IPS-18c (cell line): ENCODE measurements around the gene TBC1D22A.

Experiments
- H3K4me3 ChIP-seq: 2 replicates; pipeline ENCODE4 v1.7.0; 2013; ENCODE audit warnings: low read depth, mild to moderate bottlenecking, low read length, moderate library complexity; ENCODE audit not compliant: insufficient read depth
- H3K9me3 ChIP-seq: one replicate; pipeline ENCODE4 v1.6.1; 2013; ENCODE audit warnings: mild to moderate bottlenecking, low read length, moderate library complexity; ENCODE audit not compliant: control insufficient read depth, insufficient read depth

The TBC1D22A gene

GRCh38 chr22:47064016-47064415, 301.6 kb downstream of the TBC1D22A start:
- H3K9me3 ChIP-seq, result peaks cover 2% of the 10 kb centered on the region

GRCh38 chr22:47064416-47064815, 302.0 kb downstream of the TBC1D22A start:
- no peak overlapping the region for H3K4me3 ChIP-seq
- H3K9me3 ChIP-seq, result peaks cover 2% of the 10 kb centered on the region

More at GRCh38 chr22:47064016-47064415, 301.6 kb downstream of the TBC1D22A start:
- no peak overlapping the region for H3K4me3 ChIP-seq

DNA sequence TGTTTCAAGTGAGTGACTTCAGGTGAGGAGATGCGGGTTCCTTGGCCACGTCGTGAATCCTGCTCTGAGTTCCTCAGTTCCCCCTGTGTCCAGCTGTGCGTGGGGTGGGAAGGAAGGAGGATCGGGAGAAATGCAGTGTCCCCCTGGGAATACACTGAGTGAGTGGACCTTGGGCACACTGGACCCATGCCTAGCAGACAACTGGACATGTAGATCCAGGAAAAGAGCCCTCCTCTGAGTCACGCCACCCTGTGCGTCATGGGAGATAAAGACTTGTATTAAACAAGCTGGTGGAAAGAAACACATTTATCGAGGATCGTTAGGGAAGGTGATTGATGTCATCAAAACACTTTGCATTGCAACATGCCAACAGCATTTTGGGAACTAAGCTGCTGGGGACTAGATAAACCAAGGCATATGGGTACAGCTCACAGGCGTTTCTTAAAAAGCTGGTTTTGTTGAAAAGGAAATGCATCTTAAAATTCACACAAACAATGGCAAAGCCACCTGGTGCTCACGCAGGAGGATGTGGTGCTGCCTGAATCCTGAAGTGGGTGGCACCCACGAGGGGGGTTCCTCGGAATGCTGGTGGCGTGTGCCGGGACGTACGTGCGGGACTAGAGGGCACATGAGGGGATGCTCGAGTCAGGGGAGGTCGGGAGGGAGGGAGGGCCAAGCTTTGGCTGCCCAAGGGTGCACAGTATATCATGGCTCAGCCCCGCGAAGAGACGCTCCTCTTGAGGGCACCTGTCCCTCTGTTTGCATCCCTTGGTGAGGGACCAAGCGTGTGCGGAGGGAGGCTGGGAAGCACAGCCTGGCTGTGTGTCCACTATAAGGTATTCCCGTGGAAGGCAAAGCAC, 303.5 kb downstream of the TBC1D22A start:
- Histone ChIP-seq H3K4me3 (no peak overlapping the region), H3K9me3 (peaks cover 2% of the 10 kb centered on the region)

DNA sequence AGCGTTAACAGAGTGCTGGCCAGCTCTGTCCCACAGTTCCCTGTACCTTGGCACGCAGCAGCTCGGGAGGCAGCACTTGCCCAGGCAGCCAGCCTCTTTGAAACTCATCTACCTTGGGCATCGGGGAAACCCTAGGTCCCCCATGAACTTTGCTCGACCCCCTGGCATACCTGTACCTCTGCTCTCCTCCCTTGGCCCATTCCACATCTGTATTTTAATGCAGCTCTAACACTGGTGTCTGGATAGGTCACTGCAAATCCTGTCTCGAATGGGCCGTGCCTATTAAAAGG, 304.1 kb downstream of the TBC1D22A start:
- peaks cover 2% of the 10 kb centered on the region for H3K9me3 ChIP-seq
- no peak overlapping the region for H3K4me3 ChIP-seq

DNA sequence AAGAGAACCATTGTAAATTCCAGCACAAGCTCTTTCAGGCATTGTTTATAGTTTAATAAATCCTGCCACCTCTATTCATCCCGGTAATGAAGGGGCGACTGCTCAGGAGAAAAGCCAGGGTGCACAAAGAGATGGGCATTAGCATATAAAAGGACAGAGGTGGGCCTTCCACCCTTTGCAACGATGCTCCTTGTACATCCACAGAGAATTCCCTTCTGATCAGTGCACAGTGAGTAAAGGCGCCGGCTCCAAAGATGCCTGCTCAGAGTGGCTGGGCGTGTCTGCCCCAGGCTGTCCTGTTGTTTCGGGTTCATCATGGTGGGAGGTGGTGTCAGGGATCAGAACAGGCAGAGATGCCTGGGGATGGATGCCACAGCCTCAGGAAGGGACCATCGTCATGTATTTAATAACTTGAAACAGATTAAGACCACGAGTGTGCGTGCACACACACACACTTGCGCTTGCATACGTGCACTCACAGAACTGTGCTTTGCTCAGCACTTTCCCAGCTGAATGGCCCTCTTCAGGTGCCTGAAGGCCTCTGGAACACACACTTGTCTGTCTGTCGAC, 305.0 kb downstream of the TBC1D22A start:
- H3K4me3 ChIP-seq, result no peak overlapping the region
- peaks cover 2% of the 10 kb centered on the region for H3K9me3 ChIP-seq

DNA sequence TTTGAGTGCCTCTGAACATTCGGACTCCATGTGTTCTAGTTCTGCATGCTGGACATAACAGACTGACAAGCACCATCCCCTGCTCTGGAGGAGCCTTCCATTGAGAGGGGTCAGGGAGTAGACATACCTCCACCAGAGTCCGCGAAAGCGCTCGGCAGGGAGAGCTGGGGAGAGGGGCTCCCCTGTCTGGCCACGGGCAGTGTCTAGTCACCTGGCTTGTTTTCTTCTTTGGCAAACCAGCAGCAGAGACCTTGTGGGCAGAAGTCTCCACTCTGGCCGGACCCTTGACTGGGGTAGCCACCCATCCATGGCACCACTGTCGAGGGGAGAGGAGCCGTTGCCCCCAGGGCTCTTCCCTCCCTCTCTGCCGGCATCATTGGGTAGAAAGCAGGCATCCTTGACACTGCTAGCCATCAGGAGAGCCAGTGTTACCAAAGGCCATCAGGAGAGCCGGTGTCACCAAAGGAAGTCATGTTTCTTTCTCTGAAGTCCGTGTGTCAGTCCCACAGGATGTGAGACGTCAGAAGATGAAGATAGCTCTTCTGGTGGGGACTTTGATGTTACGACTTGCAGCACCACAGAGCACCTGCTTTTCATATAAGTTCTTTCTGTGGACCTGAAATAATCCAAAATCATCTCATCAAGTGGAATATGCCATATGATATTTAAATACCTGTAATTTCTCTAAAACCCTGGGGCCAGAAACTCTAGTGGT, 305.6 kb downstream of the TBC1D22A start:
- no peak overlapping the region for H3K4me3 ChIP-seq
- peaks cover 2% of the 10 kb centered on the region for H3K9me3 ChIP-seq

DNA sequence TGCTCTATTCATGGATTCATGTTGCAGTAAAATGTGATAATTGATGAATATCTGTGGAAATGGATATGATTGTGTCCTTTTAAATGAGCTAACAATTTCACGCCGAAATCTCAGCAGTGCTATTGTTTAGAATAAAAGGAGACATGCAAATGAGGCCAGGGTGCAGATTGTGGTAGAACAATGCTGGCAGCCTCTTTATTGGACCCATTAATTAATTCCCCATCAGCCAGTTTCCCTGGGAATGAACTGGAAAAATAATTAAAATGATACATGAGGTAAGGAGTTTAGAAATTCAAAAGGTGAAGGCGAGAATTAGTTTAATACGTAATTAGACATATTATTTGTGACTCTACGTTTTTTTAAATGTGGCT, 306.2 kb downstream of the TBC1D22A start:
- Histone ChIP-seq H3K4me3 (no peak overlapping the region), H3K9me3 (peaks cover 2% of the 10 kb centered on the region)

DNA sequence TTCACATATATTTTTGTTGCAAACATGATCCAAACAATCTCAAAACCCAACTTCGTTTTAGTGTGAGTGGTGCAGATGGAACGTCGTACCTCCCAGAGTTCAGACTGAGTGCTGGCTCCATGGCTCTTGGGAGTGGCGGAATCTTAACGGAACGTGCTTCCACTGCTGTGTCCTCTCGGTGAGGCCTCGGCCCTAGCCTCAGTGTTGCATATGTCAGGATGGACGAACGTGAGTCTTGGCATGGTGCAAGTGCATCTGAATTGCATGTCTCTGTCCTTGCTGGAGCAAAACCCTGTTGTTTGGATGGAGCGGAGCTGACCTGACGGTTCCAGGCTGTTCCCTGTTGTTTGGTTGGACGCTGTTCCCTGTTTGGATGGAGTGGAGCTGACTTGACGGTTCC, 306.8 kb downstream of the TBC1D22A start:
- peaks cover 2% of the 10 kb centered on the region for H3K9me3 ChIP-seq

DNA sequence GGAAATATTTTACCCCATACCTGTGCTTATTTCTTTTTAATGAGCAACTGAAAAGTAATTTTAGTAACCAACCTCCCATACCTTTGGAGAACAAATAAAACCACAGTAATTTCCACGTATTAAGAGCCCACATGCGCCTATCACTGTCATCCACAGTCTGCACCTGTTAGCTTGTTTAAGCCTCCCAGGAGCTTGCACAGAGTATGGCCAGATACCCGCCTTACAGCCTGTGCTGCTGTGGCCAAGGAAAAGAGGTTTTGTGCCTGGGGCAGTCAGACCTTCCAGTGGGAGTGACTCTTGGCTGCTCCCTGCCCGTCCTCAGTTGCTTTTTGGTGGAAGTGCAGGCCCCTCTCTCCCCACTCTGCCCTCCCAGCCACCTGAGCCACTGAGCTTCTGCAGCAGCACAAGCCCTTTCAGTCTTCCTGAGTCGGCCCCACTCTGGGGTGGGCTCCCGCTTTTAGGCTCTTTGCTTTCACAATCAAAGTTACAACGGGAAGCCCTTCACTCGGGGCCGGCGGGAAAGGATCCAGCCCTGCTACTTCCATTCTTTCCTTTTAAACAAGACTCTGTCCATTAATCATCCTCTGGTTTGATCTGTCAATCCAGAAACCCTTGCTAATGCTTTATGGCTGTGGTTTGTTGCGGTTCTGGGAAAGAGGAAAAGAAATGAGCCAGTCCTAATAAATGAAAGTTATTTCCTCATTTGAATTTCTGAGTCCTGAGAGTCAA, 308.8 kb downstream of the TBC1D22A start:
- H3K4me3 ChIP-seq, result no peak overlapping the region
- peaks cover 2% of the 10 kb centered on the region for H3K9me3 ChIP-seq

More for the DNA sequence above, 306.8 kb downstream of the TBC1D22A start:
- H3K4me3 ChIP-seq, result no peak overlapping the region

- Histone ChIP-seq H3K4me3 (no peak overlapping the region), H3K9me3 (peaks cover 2% of the 10 kb centered on the region)
Observed at GRCh38 chr22:47071807-47072641, 309.6 kb downstream of the TBC1D22A start.

GRCh38 chr22:47072642-47072967, 310.2 kb downstream of the TBC1D22A start:
- peaks cover 2% of the 10 kb centered on the region for H3K9me3 ChIP-seq
- no peak overlapping the region for H3K4me3 ChIP-seq

DNA sequence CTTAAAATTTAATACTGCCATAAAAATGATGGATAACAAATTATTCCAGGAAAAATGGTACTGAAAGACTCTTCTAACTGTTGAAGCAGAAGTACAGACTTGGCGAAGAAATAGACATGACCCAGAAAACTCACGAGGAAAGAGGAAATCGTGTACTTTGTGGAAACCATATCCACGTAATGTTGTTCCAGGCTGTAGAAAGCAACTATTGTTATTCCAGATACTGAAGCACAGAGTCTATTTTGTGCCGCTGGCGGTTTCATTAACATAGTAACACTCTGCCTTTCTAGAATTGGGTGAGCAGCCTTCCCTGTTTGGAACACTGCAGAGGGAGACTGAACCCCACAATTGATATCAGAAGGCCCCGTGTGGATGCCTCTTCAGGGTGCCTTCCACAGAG, 310.6 kb downstream of the TBC1D22A start:
- no peak overlapping the region for H3K4me3 ChIP-seq
- peaks cover 2% of the 10 kb centered on the region for H3K9me3 ChIP-seq

- H3K9me3 ChIP-seq, result peaks cover 3% of the 10 kb centered on the region
- H3K4me3 ChIP-seq, result no peak overlapping the region
Observed at GRCh38 chr22:47074105-47074504, 311.7 kb downstream of the TBC1D22A start.

- H3K9me3 ChIP-seq, result peaks cover 3% of the 10 kb centered on the region
- H3K4me3 ChIP-seq, result no peak overlapping the region
Observed at GRCh38 chr22:47075568-47075967, 313.1 kb downstream of the TBC1D22A start.

DNA sequence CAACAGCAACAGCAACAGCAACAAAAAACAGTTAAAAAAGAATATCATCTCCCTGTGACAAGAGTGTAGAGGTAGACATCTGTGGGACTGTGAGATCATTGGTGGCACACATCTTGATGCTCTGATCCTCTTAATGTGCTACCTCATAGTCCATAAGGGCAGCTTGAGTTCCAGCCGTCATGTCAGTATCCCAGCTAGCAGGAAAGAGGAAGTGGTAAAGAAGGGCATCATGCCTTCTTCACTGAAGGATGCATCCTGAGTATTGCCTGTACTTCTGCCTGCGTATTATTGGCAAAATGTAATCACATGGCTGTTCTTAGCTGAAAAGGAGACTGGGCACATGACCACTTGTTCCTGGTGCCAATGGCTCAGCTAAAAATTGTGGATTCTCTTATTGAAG, 314.3 kb downstream of the TBC1D22A start:
- H3K9me3 ChIP-seq, result peaks cover 3% of the 10 kb centered on the region
- H3K4me3 ChIP-seq, result no peak overlapping the region

DNA sequence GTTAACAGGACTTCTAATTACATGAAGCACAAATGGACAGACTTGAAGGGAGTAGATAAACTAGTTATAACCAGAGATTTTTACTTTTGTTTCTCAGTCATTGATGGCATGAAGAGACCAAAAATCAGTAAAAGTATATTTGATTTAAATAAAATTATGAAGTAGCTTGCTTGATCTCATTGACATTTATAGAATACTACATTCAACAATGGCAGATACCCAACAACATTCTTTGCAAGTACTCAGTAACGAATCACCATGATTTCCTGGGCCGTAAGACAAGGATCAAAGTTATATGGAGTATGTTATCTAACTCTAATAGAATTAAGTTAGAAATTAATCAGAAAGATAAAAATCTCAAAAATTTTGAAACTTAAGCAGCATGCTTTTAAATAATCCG, 317.6 kb downstream of the TBC1D22A start:
- peaks cover 3% of the 10 kb centered on the region for H3K9me3 ChIP-seq
- H3K4me3 ChIP-seq, result no peak overlapping the region

GRCh38 chr22:47082505-47082904, 320.1 kb downstream of the TBC1D22A start:
- Histone ChIP-seq H3K4me3 (no peak overlapping the region), H3K9me3 (peaks cover 3% of the 10 kb centered on the region)
